Osteoblast (primary cell): ENCODE measurements around the gene MATN4. TPM values are rescaled to one million over a fixed set of nuclear protein-coding genes. Genes with fewer than 3 reads are reported as not detected.

Experiments used
- DNase-seq: peaks from one replicate; pipeline ENCODE4 v3.0.0; 2011; ENCODE audit warnings: low spot score, mixed read lengths; ENCODE audit not compliant: insufficient read length; ENCODE audit errors: missing footprints
- H2AFZ ChIP-seq: 2 replicates; pipeline ENCODE4 v1.6.0; 2011; ENCODE audit warnings: mild to moderate bottlenecking, low read length
- H3K27ac ChIP-seq: 2 replicates; pipeline ENCODE4 v1.5.1; 2011; ENCODE audit warnings: mild to moderate bottlenecking, low read depth, low read length, moderate library complexity
- H3K27me3 ChIP-seq: 2 replicates; pipeline ENCODE4 v1.6.0; 2012; ENCODE audit warnings: mild to moderate bottlenecking, control low read depth, inconsistent platforms, low read length, moderate library complexity; ENCODE audit not compliant: insufficient read depth
- H3K36me3 ChIP-seq: 2 replicates; pipeline ENCODE4 v1.5.1; 2011; ENCODE audit warnings: mild to moderate bottlenecking, low read length, control low read depth, moderate library complexity; ENCODE audit not compliant: insufficient read depth
- H3K4me1 ChIP-seq: 2 replicates; pipeline ENCODE4 v1.5.1; 2011; ENCODE audit warnings: mild to moderate bottlenecking, low read length, control low read depth, moderate library complexity; ENCODE audit not compliant: insufficient read depth
- H3K4me2 ChIP-seq: 2 replicates; pipeline ENCODE4 v1.6.0; 2011; ENCODE audit warnings: mild to moderate bottlenecking, low read length; ENCODE audit not compliant: insufficient read depth
- H3K4me3 ChIP-seq: fragments of 200-600 bp; sonication (generic); 3 replicates; pipeline ENCODE4 v1.5.1; 2012; ENCODE audit warnings: mild to moderate bottlenecking, low read length, inconsistent platforms; ENCODE audit not compliant: insufficient read depth
- H3K79me2 ChIP-seq: 2 replicates; pipeline ENCODE4 v1.6.0; 2012; ENCODE audit warnings: mild to moderate bottlenecking, low read length, control low read depth, inconsistent platforms; ENCODE audit not compliant: insufficient read depth
- H3K9me3 ChIP-seq: 2 replicates; pipeline ENCODE4 v1.5.1; 2011; ENCODE audit warnings: low read depth, low read length, control low read depth
- H4K20me1 ChIP-seq: 2 replicates; pipeline ENCODE4 v1.6.0; 2012; ENCODE audit warnings: mild to moderate bottlenecking, low read length, control low read depth; ENCODE audit not compliant: insufficient read depth
- total RNA-seq: library from RNA; depleted of rRNA; stranded (reverse); fragments of >200 nt; gene quantifications from 2 replicates; pipeline ENCODE4 v1.2.3, GENCODE V29; 2012
- TF ChIP-seq, protein P1 (sequence below): IDR thresholded peaks from 2 replicates; pipeline ENCODE4 v1.5.1; 2011; ENCODE audit warnings: mild to moderate bottlenecking, low read depth, low read length, moderate library complexity; ENCODE audit errors: extremely low read depth

MATN4 gene
- total RNA-seq, 1 donor, result under 0.01 TPM

- H3K9me3 ChIP-seq, result no peaks in the 10 kb centered on the region
- H3K27me3 ChIP-seq, result peaks cover 3% of the 10 kb centered on the region
- TF ChIP-seq, protein P1, sequence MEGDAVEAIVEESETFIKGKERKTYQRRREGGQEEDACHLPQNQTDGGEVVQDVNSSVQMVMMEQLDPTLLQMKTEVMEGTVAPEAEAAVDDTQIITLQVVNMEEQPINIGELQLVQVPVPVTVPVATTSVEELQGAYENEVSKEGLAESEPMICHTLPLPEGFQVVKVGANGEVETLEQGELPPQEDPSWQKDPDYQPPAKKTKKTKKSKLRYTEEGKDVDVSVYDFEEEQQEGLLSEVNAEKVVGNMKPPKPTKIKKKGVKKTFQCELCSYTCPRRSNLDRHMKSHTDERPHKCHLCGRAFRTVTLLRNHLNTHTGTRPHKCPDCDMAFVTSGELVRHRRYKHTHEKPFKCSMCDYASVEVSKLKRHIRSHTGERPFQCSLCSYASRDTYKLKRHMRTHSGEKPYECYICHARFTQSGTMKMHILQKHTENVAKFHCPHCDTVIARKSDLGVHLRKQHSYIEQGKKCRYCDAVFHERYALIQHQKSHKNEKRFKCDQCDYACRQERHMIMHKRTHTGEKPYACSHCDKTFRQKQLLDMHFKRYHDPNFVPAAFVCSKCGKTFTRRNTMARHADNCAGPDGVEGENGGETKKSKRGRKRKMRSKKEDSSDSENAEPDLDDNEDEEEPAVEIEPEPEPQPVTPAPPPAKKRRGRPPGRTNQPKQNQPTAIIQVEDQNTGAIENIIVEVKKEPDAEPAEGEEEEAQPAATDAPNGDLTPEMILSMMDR, result no peak
- no peak overlapping the region for H3K27ac ChIP-seq
- no peaks in the 10 kb centered on the region for H3K79me2 ChIP-seq
- no peak for DNase-seq
- H2AFZ ChIP-seq, result no peak overlapping the region
- no peaks in the 10 kb centered on the region for H3K4me1 ChIP-seq
- H4K20me1 ChIP-seq, result no peaks in the 10 kb centered on the region
- no peaks in the 10 kb centered on the region for H3K36me3 ChIP-seq
- H3K4me3 ChIP-seq, result no peak overlapping the region
- no peak overlapping the region for H3K4me2 ChIP-seq
Observed at GRCh38 chr20:45282700-45283550, 25.2 kb downstream of the MATN4 start.

GRCh38 chr20:45279992-45280391 is 28.1 kb downstream of the MATN4 start:
- H3K4me3 ChIP-seq, result no peak overlapping the region
- no peaks in the 10 kb centered on the region for H3K36me3 ChIP-seq
- no peak overlapping the region for H3K4me2 ChIP-seq
- no peak for DNase-seq
- H3K79me2 ChIP-seq, result no peaks in the 10 kb centered on the region
- no peak overlapping the region for H2AFZ ChIP-seq
- H3K27ac ChIP-seq, result no peak overlapping the region
- no peaks in the 10 kb centered on the region for H3K4me1 ChIP-seq
- H4K20me1 ChIP-seq, result no peaks in the 10 kb centered on the region
- TF ChIP-seq, protein P1, result no peak
- no peaks in the 10 kb centered on the region for H3K9me3 ChIP-seq
- peaks cover 4% of the 10 kb centered on the region for H3K27me3 ChIP-seq

GRCh38 chr20:45275338-45275737 is 32.8 kb downstream of the MATN4 start:
- TF ChIP-seq, protein P1, result no peak
- no peak for DNase-seq
- H2AFZ ChIP-seq, result no peak overlapping the region

DNA sequence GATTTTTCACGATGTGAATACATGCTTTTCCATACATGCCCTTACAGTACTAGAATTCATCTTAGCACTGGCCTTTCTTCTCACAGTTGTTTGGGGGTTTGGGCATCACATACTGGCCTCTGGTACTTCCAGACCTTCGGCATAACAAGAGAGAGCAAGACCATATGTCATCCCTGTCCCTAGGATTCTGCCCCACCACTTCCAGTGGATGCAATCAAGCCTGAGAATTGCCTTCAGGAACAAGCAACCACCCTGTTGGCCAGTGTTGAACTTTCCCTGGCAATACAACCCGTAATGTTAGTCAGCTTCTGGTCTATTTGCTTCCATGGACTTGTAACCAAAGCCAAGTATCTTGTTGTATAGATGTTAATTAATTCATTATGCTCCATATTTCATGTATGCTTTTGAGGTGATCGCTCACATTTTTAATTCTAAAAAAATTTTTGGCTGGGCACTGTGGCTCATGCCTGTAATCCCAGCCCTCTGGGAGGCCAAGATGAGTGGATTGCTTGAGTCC is 38.3 kb downstream of the MATN4 start:
- Histone ChIP-seq H3K27ac (no peak overlapping the region), H3K4me3 (no peak overlapping the region), H3K36me3 (no peaks in the 10 kb centered on the region), H3K27me3 (peaks cover 29% of the 10 kb centered on the region), H4K20me1 (no peaks in the 10 kb centered on the region), H3K9me3 (no peaks in the 10 kb centered on the region), H2AFZ (no peak overlapping the region), H3K79me2 (no peaks in the 10 kb centered on the region), H3K4me2 (no peak overlapping the region), H3K4me1 (no peaks in the 10 kb centered on the region)
- no peak for DNase-seq
- TF ChIP-seq, protein P1, result no peak

More at GRCh38 chr20:45275338-45275737, 32.8 kb downstream of the MATN4 start:
- no peak overlapping the region for H3K4me3 ChIP-seq
- H4K20me1 ChIP-seq, result no peaks in the 10 kb centered on the region
- H3K9me3 ChIP-seq, result no peaks in the 10 kb centered on the region
- H3K27ac ChIP-seq, result no peak overlapping the region
- no peaks in the 10 kb centered on the region for H3K36me3 ChIP-seq
- no peak overlapping the region for H3K4me2 ChIP-seq
- no peaks in the 10 kb centered on the region for H3K4me1 ChIP-seq
- peaks cover 27% of the 10 kb centered on the region for H3K27me3 ChIP-seq
- no peaks in the 10 kb centered on the region for H3K79me2 ChIP-seq
